IPS-NIHi11 (cell line): ENCODE data around the gene TMEM178A.
"Not testable (repeated sequence)": the region's sequence is repeated elsewhere in the genome, so short reads cannot be mapped to it uniquely, and the experiment has no call there.

Experiments used
- DNase-seq: peaks from one replicate; pipeline ENCODE4 v3.0.0; 2012; ENCODE audit warnings: mixed read lengths, low spot score

Gene TMEM178A

GRCh38 chr2:39665811-39666490 is at the start of gene TMEM178A:
Gene TMEM178A, plus strand, starts transcription at chr2:39665917. Its CDS starts 58 bp downstream, at chr2:39665975.
- DNase-seq: peak; percentile 85

GRCh38 chr2:39618236-39618635 is 47.5 kb upstream of the TMEM178A start:
- no peak for DNase-seq

GRCh38 chr2:39618736-39619135 is 47.0 kb upstream of the TMEM178A start:
- DNase-seq: no peak

GRCh38 chr2:39620067-39620466 is 45.6 kb upstream of the TMEM178A start:
- no peak for DNase-seq

GRCh38 chr2:39621596-39621995 is 44.1 kb upstream of the TMEM178A start:
- DNase-seq: no peak

- DNase-seq: no peak
Observed at GRCh38 chr2:39622860-39623259, 42.9 kb upstream of the TMEM178A start.

- DNase-seq: no peak
Observed at GRCh38 chr2:39623917-39624316, 41.8 kb upstream of the TMEM178A start.

GRCh38 chr2:39625193-39625926 is 40.4 kb upstream of the TMEM178A start:
- DNase-seq: no peak

GRCh38 chr2:39625927-39626270 is 39.8 kb upstream of the TMEM178A start:
- DNase-seq: no peak

GRCh38 chr2:39628346-39628745 is 37.4 kb upstream of the TMEM178A start:
- not testable (repeated sequence) for DNase-seq

- no peak for DNase-seq
Observed at GRCh38 chr2:39629646-39630045, 36.1 kb upstream of the TMEM178A start.

GRCh38 chr2:39631256-39631655 is 34.5 kb upstream of the TMEM178A start:
- no peak for DNase-seq

- DNase-seq: no peak
Observed at GRCh38 chr2:39631718-39632117, 34.0 kb upstream of the TMEM178A start.

GRCh38 chr2:39632876-39633275 is 32.8 kb upstream of the TMEM178A start:
- no peak for DNase-seq

- no peak for DNase-seq
Observed at GRCh38 chr2:39636306-39636705, 29.4 kb upstream of the TMEM178A start.

- DNase-seq: no peak
Observed at GRCh38 chr2:39638581-39638980, 27.1 kb upstream of the TMEM178A start.

- no peak for DNase-seq
Observed at GRCh38 chr2:39640107-39640506, 25.6 kb upstream of the TMEM178A start.

GRCh38 chr2:39640681-39641080 is 25.0 kb upstream of the TMEM178A start:
- no peak for DNase-seq

GRCh38 chr2:39641635-39642034 is 24.1 kb upstream of the TMEM178A start:
- no peak for DNase-seq

- DNase-seq: no peak
Observed at GRCh38 chr2:39642051-39642718, 23.5 kb upstream of the TMEM178A start.

- DNase-seq: no peak
Observed at GRCh38 chr2:39645826-39646225, 19.9 kb upstream of the TMEM178A start.

GRCh38 chr2:39646267-39646666 is 19.4 kb upstream of the TMEM178A start:
- DNase-seq: no peak

GRCh38 chr2:39647104-39647765 is 18.5 kb upstream of the TMEM178A start:
- DNase-seq: peak; percentile 48
